Neural progenitor cell (in vitro differentiated cells): ENCODE results near the gene MKNK1.

Source experiments
- CTCF ChIP-seq: fragments of 200-600 bp; sonication (generic); IDR thresholded peaks from 2 replicates; pipeline ENCODE4 v1.5.1; 2017; ENCODE audit warnings: antibody characterized with exemption, mild to moderate bottlenecking
- EZH2 ChIP-seq: fragments of 200-600 bp; sonication (generic); IDR thresholded peaks from 2 replicates; pipeline ENCODE4 v1.6.1; 2017; ENCODE audit warnings: antibody characterized with exemption, mild to moderate bottlenecking, moderate library complexity
- EZH2phosphoT487 ChIP-seq: fragments of 200-600 bp; sonication (generic); IDR thresholded peaks from 2 replicates; pipeline ENCODE4 v1.6.1; 2017; ENCODE audit warnings: antibody characterized with exemption

GRCh38 chr1:46513536-46513935, 90.5 kb downstream of the MKNK1 start:
- TF ChIP-seq CTCF (no peak), EZH2phosphoT487 (no peak), EZH2 (no peak)
